Measurements from ENCODE around the gene MANSC1.

GRCh38 chr12:12286441-12286840 lies 63.6 kb downstream of the MANSC1 start:
- no peak for TF ChIP-seq ZFP30 (CRISPR knock-in tag; IDR thresholded peaks at IDR 0.05)
- TF ChIP-seq ESRRG (CRISPR knock-in tag; IDR thresholded peaks at IDR 0.05), result no peak
- TF ChIP-seq RARB (CRISPR knock-in tag; IDR thresholded peaks at IDR 0.05), result no peak
- no peak for TF ChIP-seq ARNTL (CRISPR knock-in tag; IDR thresholded peaks at IDR 0.05; ENCODE audit: borderline replicate concordance, low read depth)
- no peak for TF ChIP-seq BACH2 (CRISPR knock-in tag; IDR thresholded peaks at IDR 0.05; ENCODE audit: borderline replicate concordance)
- no peak for TF ChIP-seq PPARA (CRISPR knock-in tag; IDR thresholded peaks at IDR 0.05; ENCODE audit: borderline replicate concordance)
